Uterus (tissue), 4 donors: Measurements from ENCODE around the gene OVAAL. TPM values are rescaled to one million over a fixed set of nuclear protein-coding genes. Genes with fewer than 3 reads are reported as not detected.

Experiments
- DNase-seq, 2 donors: peaks; one replicate each; pipeline ENCODE4 v3.0.0-alpha.2; 2019 to 2020
- H3K27ac ChIP-seq, 2 donors: fragments of 200-600 bp; sonication (generic); 1 replicate in 1 of 2; 2 replicates in 1 of 2; pipeline ENCODE4 v1.5.1; 2016 to 2018
- H3K27me3 ChIP-seq, 2 donors: fragments of 200-600 bp; sonication (generic); one replicate each; pipeline ENCODE4 v1.5.1; 2018 to 2019; ENCODE audit warnings: control low read depth in 1 of 2
- H3K36me3 ChIP-seq, 2 donors: fragments of 200-600 bp; sonication (generic); one replicate each; pipeline ENCODE4 v1.5.1; 2019; ENCODE audit warnings: control low read depth in 1 of 2
- H3K4me1 ChIP-seq, 2 donors: fragments of 200-600 bp; sonication (generic); one replicate each; pipeline ENCODE4 v1.5.1; 2018 to 2019; ENCODE audit warnings: control low read depth in 1 of 2
- H3K4me3 ChIP-seq, 2 donors: fragments of 200-600 bp; sonication (generic); 1 replicate in 1 of 2; 2 replicates in 1 of 2; pipeline ENCODE4 v1.5.1; 2018 to 2019; ENCODE audit warnings: mild to moderate bottlenecking in 1 of 2
- H3K9me3 ChIP-seq, 2 donors: fragments of 200-600 bp; sonication (generic); one replicate each; pipeline ENCODE4 v1.5.1; 2019; ENCODE audit warnings: control low read depth in 1 of 2
- CTCF ChIP-seq, 4 experiments: fragments of 200-600 bp in 2 of 4; fragments of 450-650 bp in 2 of 4; sonication (generic) in 2 of 4; IDR thresholded peaks; one replicate each; pipeline ENCODE4 v1.5.1; 2016 to 2019; ENCODE audit warnings: antibody characterized with exemption in 4 of 4, mild to moderate bottlenecking in 2 of 4, moderate library complexity in 1 of 4
- POLR2A ChIP-seq, 2 donors: fragments of 450-650 bp; IDR thresholded peaks; one replicate each; pipeline ENCODE4 v1.6.1; 2016; ENCODE audit warnings: antibody characterized with exemption in 2 of 2, mild to moderate bottlenecking in 1 of 2, moderate library complexity in 1 of 2
- intact Hi-C: fragments of 100-400 bp; cut with DNase I; formaldehyde crosslinking; loops from one replicate; pipeline ENCODE4 v1.15.1; 2023; ENCODE audit warnings: low total_unique reads
- total RNA-seq, 4 donors: library from RNA; depleted of rRNA in 3 of 4; stranded (reverse); fragments of >200 nt in 3 of 4; gene quantifications; one replicate each; pipeline versions ENCODE4 v1.1.0 to v1.2.4, GENCODE V29; 2014 to 2023
- donor health status: DM: yes; HTN: yes; CAD: no.

OVAAL gene
- total RNA-seq, 4 donors from 2014 or later: not detected

DNA sequence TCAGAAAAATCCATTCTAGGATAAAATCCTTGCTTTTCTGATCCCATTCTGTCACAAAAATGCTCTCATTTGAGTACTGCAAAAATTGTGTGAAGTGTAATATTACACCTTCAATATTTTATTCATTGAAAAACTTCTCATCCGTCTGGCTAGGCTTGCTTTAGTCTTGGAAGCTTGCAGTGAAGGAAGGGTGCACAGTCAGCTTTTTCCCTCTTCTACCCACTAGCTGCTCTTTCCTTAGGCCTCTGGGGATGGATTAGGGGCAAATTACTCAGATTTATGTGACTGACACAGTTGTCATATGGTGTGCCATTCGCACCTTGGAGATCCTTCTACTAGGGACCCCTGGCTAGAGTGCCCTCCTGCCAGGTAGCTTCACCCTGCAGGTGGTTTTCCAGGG lies 32.1 kb downstream of the OVAAL start:
- Histone ChIP-seq H3K9me3 (no peaks in the 10 kb centered on the region), H3K4me1 (no peaks in the 10 kb centered on the region), H3K36me3 (no peaks in the 10 kb centered on the region), H3K27me3 (no peaks in the 10 kb centered on the region), H3K4me3 (no peak overlapping the region), H3K27ac (no peak overlapping the region)
- no peak for DNase-seq
- intact Hi-C loops: no loop called here
- TF ChIP-seq POLR2A (IDR thresholded peaks at IDR 0.05) (no peak), CTCF (IDR thresholded peaks at IDR 0.05) (no peak)

DNA sequence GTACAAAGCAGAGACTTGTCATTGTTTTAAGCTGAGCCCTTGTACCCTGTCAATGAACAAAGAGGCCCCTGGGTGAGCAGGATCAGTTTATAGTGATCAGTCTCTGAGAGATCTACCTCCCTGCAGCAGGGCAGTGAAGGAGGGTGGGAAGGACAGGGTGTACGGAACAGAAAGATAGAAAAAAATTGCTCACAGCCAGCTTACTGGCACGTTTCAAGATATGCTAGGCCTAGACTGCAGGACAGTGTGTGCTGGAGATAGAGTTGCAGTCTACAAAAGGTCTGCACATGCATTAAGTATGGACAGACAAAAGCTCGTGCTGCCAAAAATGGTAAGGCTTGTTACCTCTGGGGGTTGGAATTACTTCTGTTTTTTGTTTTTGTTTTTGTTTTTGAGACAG lies 34.6 kb downstream of the OVAAL start:
- intact Hi-C loops: no loop called here
- no peaks in the 10 kb centered on the region for H3K4me1 ChIP-seq

DNA sequence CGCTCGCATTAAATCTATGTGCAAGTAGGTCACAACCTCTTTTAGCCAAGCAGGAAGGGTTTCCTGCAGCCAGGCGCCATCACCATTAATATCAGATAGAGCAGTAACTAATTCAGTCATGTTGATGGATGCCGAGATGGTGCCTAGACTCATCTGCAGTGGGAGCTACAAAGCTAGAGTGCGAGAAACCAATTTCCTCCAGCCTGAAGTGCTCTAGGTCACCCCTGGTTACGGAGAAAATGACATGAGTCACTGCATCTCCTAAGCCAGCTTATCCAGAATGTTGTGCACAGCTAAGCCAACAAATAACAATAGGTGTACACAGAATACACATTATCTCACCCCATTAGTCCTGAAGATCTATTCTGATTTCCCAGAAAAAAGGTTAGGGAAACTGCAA lies 36.0 kb downstream of the OVAAL start:
- no peaks in the 10 kb centered on the region for H3K9me3 ChIP-seq
- H3K4me1 ChIP-seq: no peaks in the 10 kb centered on the region
- no peaks in the 10 kb centered on the region for H3K36me3 ChIP-seq
- no peak overlapping the region for H3K4me3 ChIP-seq
- intact Hi-C loops: no loop called here
- TF ChIP-seq POLR2A (IDR thresholded peaks at IDR 0.05) (no peak), CTCF (IDR thresholded peaks at IDR 0.05) (no peak)
- DNase-seq: no peak
- no peak overlapping the region for H3K27ac ChIP-seq
- H3K27me3 ChIP-seq: no peaks in the 10 kb centered on the region

More for the DNA sequence above, 34.6 kb downstream of the OVAAL start:
- Histone ChIP-seq H3K9me3 (no peaks in the 10 kb centered on the region), H3K36me3 (no peaks in the 10 kb centered on the region), H3K4me3 (no peak overlapping the region), H3K27me3 (no peaks in the 10 kb centered on the region), H3K27ac (no peak overlapping the region)
- DNase-seq: no peak
- no peak for TF ChIP-seq CTCF (IDR thresholded peaks at IDR 0.05)
- no peak for TF ChIP-seq POLR2A (IDR thresholded peaks at IDR 0.05)

- TF ChIP-seq POLR2A (IDR thresholded peaks at IDR 0.05) (no peak), CTCF (IDR thresholded peaks at IDR 0.05) (no peak)
- intact Hi-C loops: no loop called here
- Histone ChIP-seq H3K36me3 (no peaks in the 10 kb centered on the region), H3K4me1 (no peaks in the 10 kb centered on the region), H3K4me3 (no peak overlapping the region), H3K27ac (no peak overlapping the region), H3K9me3 (no peaks in the 10 kb centered on the region), H3K27me3 (no peaks in the 10 kb centered on the region)
- DNase-seq: no peak
These were observed 37.2 kb downstream of the OVAAL start for GRCh38 chr1:180595966-180596365.

- no peak overlapping the region for H3K27ac ChIP-seq
- no peak for DNase-seq
- no peak overlapping the region for H3K4me3 ChIP-seq
- H3K4me1 ChIP-seq: no peaks in the 10 kb centered on the region
- TF ChIP-seq POLR2A (IDR thresholded peaks at IDR 0.05): no peak
- TF ChIP-seq CTCF (IDR thresholded peaks at IDR 0.05): no peak
- intact Hi-C loops: no loop called here
- H3K27me3 ChIP-seq: no peaks in the 10 kb centered on the region
- no peaks in the 10 kb centered on the region for H3K9me3 ChIP-seq
- no peaks in the 10 kb centered on the region for H3K36me3 ChIP-seq
These were observed 38.8 kb downstream of the OVAAL start for GRCh38 chr1:180597520-180597919.
